CD4-positive, alpha-beta T cell treated with Interleukin-6 at 100 ng/mL for 8 hours (primary cell): ENCODE results near the gene SYNRG.
"Not testable (repeated sequence)": the region's sequence is repeated elsewhere in the genome, so short reads cannot be mapped to it uniquely, and the experiment has no call there.

ENCODE experiments used
- DNase-seq: peaks from one replicate; pipeline ENCODE4 v3.0.0-alpha.2; 2020; ENCODE audit warnings: mixed read lengths, low spot score

Gene SYNRG

GRCh38 chr17:37545486-37545885 is 63.7 kb downstream of the SYNRG start:
- no peak for DNase-seq

- no peak for DNase-seq
Measured at GRCh38 chr17:37543637-37544052, 65.6 kb downstream of the SYNRG start.

GRCh38 chr17:37541880-37542660 is 67.1 kb downstream of the SYNRG start:
- no peak for DNase-seq

- no peak for DNase-seq
Measured at GRCh38 chr17:37538981-37539659, 70.1 kb downstream of the SYNRG start.

GRCh38 chr17:37535906-37536305 is 73.3 kb downstream of the SYNRG start:
- DNase-seq: no peak

GRCh38 chr17:37532756-37533155 is 76.5 kb downstream of the SYNRG start:
- no peak for DNase-seq

- no peak for DNase-seq
Measured at GRCh38 chr17:37530420-37530819, 78.8 kb downstream of the SYNRG start.

GRCh38 chr17:37527249-37527851 is 81.9 kb downstream of the SYNRG start:
- DNase-seq: peak; percentile 38

GRCh38 chr17:37523715-37524219 is 85.5 kb downstream of the SYNRG start:
- DNase-seq: no peak

GRCh38 chr17:37521821-37522220 is 87.4 kb downstream of the SYNRG start:
- DNase-seq: no peak

GRCh38 chr17:37520174-37520573 is 89.0 kb downstream of the SYNRG start:
- no peak for DNase-seq

- DNase-seq: no peak
Measured at GRCh38 chr17:37519251-37519985, 89.8 kb downstream of the SYNRG start.

GRCh38 chr17:37518826-37519225 is 90.4 kb downstream of the SYNRG start:
- DNase-seq: no peak

GRCh38 chr17:37517881-37518280 is 91.3 kb downstream of the SYNRG start:
- DNase-seq: no peak

GRCh38 chr17:37516127-37516571 is 93.1 kb downstream of the SYNRG start:
- no peak for DNase-seq

- DNase-seq: no peak
Measured at GRCh38 chr17:37513711-37514110, 95.5 kb downstream of the SYNRG start.

- no peak for DNase-seq
Measured at GRCh38 chr17:37512442-37513068, 96.7 kb downstream of the SYNRG start.

GRCh38 chr17:37511642-37512041 is 97.6 kb downstream of the SYNRG start:
- DNase-seq: not testable (repeated sequence)

GRCh38 chr17:37510056-37510455 is 99.2 kb downstream of the SYNRG start:
- no peak for DNase-seq

GRCh38 chr17:37507111-37507510 is 102.1 kb downstream of the SYNRG start:
- no peak for DNase-seq

GRCh38 chr17:37506678-37507077 is 102.5 kb downstream of the SYNRG start:
- DNase-seq: no peak

GRCh38 chr17:37505333-37505732 is 103.9 kb downstream of the SYNRG start:
- DNase-seq: no peak
